Suprapubic skin (tissue), 4 donors: ENCODE measurements around the gene FXYD3.

ENCODE experiments used
- CTCF ChIP-seq, 2 donors: fragments of 200-600 bp in 1 of 2; fragments of 450-650 bp in 1 of 2; sonication (generic) in 1 of 2; IDR thresholded peaks; one replicate each; pipeline ENCODE4 v1.5.1; 2016 to 2019; ENCODE audit warnings: antibody characterized with exemption in 2 of 2, mild to moderate bottlenecking in 1 of 2, moderate library complexity in 1 of 2
- EP300 ChIP-seq: sonication (generic); formaldehyde crosslinking; IDR thresholded peaks from one replicate; pipeline ENCODE4 v1.6.1; 2017; ENCODE audit warnings: antibody characterized with exemption
- POLR2A ChIP-seq, 2 donors: fragments of 450-650 bp; IDR thresholded peaks; one replicate each; pipeline ENCODE4 v1.6.1; 2017; ENCODE audit warnings: antibody characterized with exemption in 2 of 2, mild to moderate bottlenecking in 2 of 2, moderate library complexity in 2 of 2
- POLR2AphosphoS5 ChIP-seq, 3 donors: sonication (generic); formaldehyde crosslinking; IDR thresholded peaks; one replicate each; pipeline ENCODE4 v1.6.1; 2017; ENCODE audit warnings: antibody characterized with exemption in 3 of 3

DNA sequence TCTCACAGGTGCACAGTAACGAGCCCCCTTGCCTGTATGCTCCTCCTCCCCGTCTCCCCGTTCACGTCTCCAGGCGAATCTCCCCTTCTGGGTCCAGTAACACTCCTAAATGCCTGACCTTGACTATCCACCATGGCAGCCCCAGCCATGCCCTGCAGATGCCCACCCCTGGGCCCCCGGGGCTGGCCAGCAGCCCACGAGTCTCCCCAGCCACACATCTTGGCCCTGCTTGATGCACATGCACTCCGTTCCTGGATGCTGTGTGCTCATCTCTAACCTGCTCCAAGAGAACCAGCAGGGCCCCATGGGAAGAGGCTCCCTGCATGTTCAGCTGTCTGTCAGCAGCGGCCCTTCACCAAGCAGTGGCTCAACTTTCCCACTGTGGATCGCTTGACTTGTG, 42.1 kb upstream of the FXYD3 start:
- TF ChIP-seq POLR2AphosphoS5 (IDR thresholded peaks at IDR 0.05), result no peak
- TF ChIP-seq CTCF (IDR thresholded peaks at IDR 0.05), result no peak
- TF ChIP-seq POLR2A (IDR thresholded peaks at IDR 0.05), result no peak
- no peak for TF ChIP-seq EP300
